ENCODE results near the gene PARD3B.

The PARD3B gene

GRCh38 chr2:205079173-205079572 lies 533.9 kb downstream of the PARD3B start:
- no peak for DNase-seq

- DNase-seq: no peak
These were observed 541.4 kb downstream of the PARD3B start for GRCh38 chr2:205086662-205087061.

- DNase-seq: no peak
These were observed 542.6 kb downstream of the PARD3B start for GRCh38 chr2:205087862-205088261.

GRCh38 chr2:205089958-205090357 lies 544.7 kb downstream of the PARD3B start:
- no peak for DNase-seq

GRCh38 chr2:205091411-205091810 lies 546.1 kb downstream of the PARD3B start:
- DNase-seq: no peak

- DNase-seq: no peak
These were observed 548.8 kb downstream of the PARD3B start for GRCh38 chr2:205094031-205094430.

- DNase-seq: no peak
These were observed 558.4 kb downstream of the PARD3B start for GRCh38 chr2:205103699-205104098.

- no peak for DNase-seq
These were observed 562.5 kb downstream of the PARD3B start for GRCh38 chr2:205107810-205108209.

- DNase-seq: no peak
These were observed 570.2 kb downstream of the PARD3B start for GRCh38 chr2:205115511-205115910.

GRCh38 chr2:205117125-205117524 lies 571.9 kb downstream of the PARD3B start:
- no peak for DNase-seq

GRCh38 chr2:205119136-205119535 lies 573.9 kb downstream of the PARD3B start:
- DNase-seq: no peak

- no peak for DNase-seq
These were observed 583.5 kb downstream of the PARD3B start for GRCh38 chr2:205128726-205129125.

GRCh38 chr2:205129531-205129930 lies 584.3 kb downstream of the PARD3B start:
- no peak for DNase-seq

GRCh38 chr2:205130111-205130829 lies 585.0 kb downstream of the PARD3B start:
- DNase-seq: no peak

- DNase-seq: no peak
These were observed 588.3 kb downstream of the PARD3B start for GRCh38 chr2:205133544-205133943.

GRCh38 chr2:205138735-205139134 lies 593.5 kb downstream of the PARD3B start:
- no peak for DNase-seq

GRCh38 chr2:205139822-205140463 lies 594.7 kb downstream of the PARD3B start:
- DNase-seq: no peak

- no peak for DNase-seq
These were observed 596.1 kb downstream of the PARD3B start for GRCh38 chr2:205141381-205141780.

GRCh38 chr2:205145888-205146287 lies 600.6 kb downstream of the PARD3B start:
- no peak for DNase-seq

- DNase-seq: peak; percentile 30
These were observed 603.5 kb downstream of the PARD3B start for GRCh38 chr2:205148755-205149154.

- no peak for DNase-seq
These were observed 611.2 kb downstream of the PARD3B start for GRCh38 chr2:205156457-205156856.

- no peak for DNase-seq
These were observed 613.1 kb downstream of the PARD3B start for GRCh38 chr2:205158404-205158803.

GRCh38 chr2:205161156-205161839 lies 616.0 kb downstream of the PARD3B start:
- no peak for DNase-seq

GRCh38 chr2:205166745-205167144 lies 621.5 kb downstream of the PARD3B start:
- no peak for DNase-seq

All from NCI-H2107 (cell line).